Measurements from ENCODE around the gene SEMA4C. TPM values are rescaled to one million over a fixed set of nuclear protein-coding genes. Genes with fewer than 3 reads are reported as not detected.

The SEMA4C gene
- polyA plus RNA-seq, 4 donors = 36.2 to 43.0 (median 38.0) TPM

- no peak for DNase-seq (ENCODE audit: low read depth in 4 of 4, low spot score in 3 of 4)
Observed at GRCh38 chr2:96848264-96848663, 21.6 kb downstream of the SEMA4C start.

- DNase-seq (ENCODE audit: low read depth in 4 of 4, low spot score in 3 of 4) = no peak
Observed at GRCh38 chr2:96847586-96847985, 22.3 kb downstream of the SEMA4C start.

GRCh38 chr2:96846825-96847224 is 23.1 kb downstream of the SEMA4C start:
- DNase-seq (ENCODE audit: low read depth in 4 of 4, low spot score in 3 of 4) = no peak

- no peak for DNase-seq (ENCODE audit: low read depth in 4 of 4, low spot score in 3 of 4)
Observed at GRCh38 chr2:96844405-96844808, 25.5 kb downstream of the SEMA4C start.

GRCh38 chr2:96843538-96844268 is 26.2 kb downstream of the SEMA4C start, which contains the start of gene ANKRD23:
ANKRD23 (minus strand) TSS chr2:96844021; CDS start chr2:96843992, 29 bp downstream.
- no peak for DNase-seq (ENCODE audit: low read depth in 4 of 4, low spot score in 3 of 4)

GRCh38 chr2:96842600-96842999 is 27.3 kb downstream of the SEMA4C start:
- DNase-seq (ENCODE audit: low read depth in 4 of 4, low spot score in 3 of 4) = no peak

- DNase-seq (ENCODE audit: low read depth in 4 of 4, low spot score in 3 of 4) = no peak
Observed at GRCh38 chr2:96841701-96842495, 28.0 kb downstream of the SEMA4C start.

- DNase-seq (ENCODE audit: low read depth in 4 of 4, low spot score in 3 of 4) = no peak
Observed at GRCh38 chr2:96839875-96840850, 29.7 kb downstream of the SEMA4C start.

GRCh38 chr2:96839293-96839874 is 30.5 kb downstream of the SEMA4C start:
- no peak for DNase-seq (ENCODE audit: low read depth in 4 of 4, low spot score in 3 of 4)

- DNase-seq (ENCODE audit: low read depth in 4 of 4, low spot score in 3 of 4) = no peak
Observed at GRCh38 chr2:96838345-96839292, 31.3 kb downstream of the SEMA4C start.

- no peak for DNase-seq (ENCODE audit: low read depth in 4 of 4, low spot score in 3 of 4)
Observed at GRCh38 chr2:96837575-96837974, 32.3 kb downstream of the SEMA4C start.

- no peak for DNase-seq (ENCODE audit: low read depth in 4 of 4, low spot score in 3 of 4)
Observed at GRCh38 chr2:96835830-96836229, 34.0 kb downstream of the SEMA4C start.

- DNase-seq (ENCODE audit: low read depth in 4 of 4, low spot score in 3 of 4) = peak in 1 of 4 donors; percentile 62
Observed at GRCh38 chr2:96832754-96833507, 36.9 kb downstream of the SEMA4C start.

GRCh38 chr2:96832408-96832753 is 37.5 kb downstream of the SEMA4C start:
- DNase-seq (ENCODE audit: low read depth in 4 of 4, low spot score in 3 of 4) = no peak

GRCh38 chr2:96831679-96832078 is 38.2 kb downstream of the SEMA4C start:
- DNase-seq (ENCODE audit: low read depth in 4 of 4, low spot score in 3 of 4) = no peak

GRCh38 chr2:96830044-96830562 is 39.8 kb downstream of the SEMA4C start:
- DNase-seq (ENCODE audit: low read depth in 4 of 4, low spot score in 3 of 4) = no peak

- DNase-seq (ENCODE audit: low read depth in 4 of 4, low spot score in 3 of 4) = no peak
Observed at GRCh38 chr2:96828874-96829273, 41.0 kb downstream of the SEMA4C start.

- DNase-seq (ENCODE audit: low read depth in 4 of 4, low spot score in 3 of 4) = no peak
Observed at GRCh38 chr2:96828436-96828835, 41.4 kb downstream of the SEMA4C start.
